Mesothelial cell of epicardium (in vitro differentiated cells): ENCODE results near the gene KRT6C. TPM values are rescaled to one million over a fixed set of nuclear protein-coding genes. Genes with fewer than 3 reads are reported as not detected.

Experiments used
- DNase-seq, 2 experiments: peaks; one replicate each; pipeline ENCODE4 v3.0.0; 2021; ENCODE audit warnings: low spot score in 2 of 2; ENCODE audit not compliant: unreplicated experiment in 2 of 2
- H3K27ac Mint-ChIP-seq: 2 replicates; pipeline ENCODE4 v1.8.0; 2021; ENCODE audit warnings: mixed read lengths
- H3K27me3 Mint-ChIP-seq: 2 replicates; pipeline ENCODE4 v1.8.0; 2021; ENCODE audit warnings: low read depth, mixed read lengths
- H3K36me3 Mint-ChIP-seq: 2 replicates; pipeline ENCODE4 v1.8.0; 2021; ENCODE audit warnings: mixed read lengths
- H3K4me1 Mint-ChIP-seq: 2 replicates; pipeline ENCODE4 v1.8.0; 2021; ENCODE audit warnings: mixed read lengths
- H3K4me3 Mint-ChIP-seq: 2 replicates; pipeline ENCODE4 v1.8.0; 2021; ENCODE audit warnings: mild to moderate bottlenecking, moderate library complexity, mixed read lengths
- H3K9me3 Mint-ChIP-seq: 2 replicates; pipeline ENCODE4 v1.8.0; 2021; ENCODE audit warnings: mixed read lengths
- total RNA-seq: library from RNA; stranded (reverse); gene quantifications from 3 replicates; pipeline ENCODE4 v1.2.1, GENCODE V29; 2021
- TF ChIP-seq, protein P1 (sequence below): fragments of 200-600 bp; sonication (generic); IDR thresholded peaks from one replicate; pipeline ENCODE4 v1.5.0; 2021; ENCODE audit warnings: antibody characterized with exemption; ENCODE audit not compliant: unreplicated experiment

The KRT6C gene
- total RNA-seq, 1 donor from 2014 or later: not detected

DNA sequence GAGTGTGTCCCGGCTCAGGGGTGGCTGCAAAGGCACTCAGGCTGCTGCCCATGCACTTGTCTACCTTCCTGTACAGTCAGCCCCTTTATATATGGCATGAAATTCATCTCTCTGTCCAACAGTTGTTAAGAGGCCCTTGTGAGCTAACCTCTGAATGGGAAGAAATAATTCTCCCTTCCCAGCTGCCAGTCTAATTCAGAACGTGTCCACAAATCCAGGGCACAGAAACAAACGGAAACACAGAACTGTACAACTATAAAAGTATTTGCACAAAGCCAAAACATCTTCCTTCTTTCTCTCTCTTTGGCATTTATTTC lies 45.7 kb upstream of the KRT6C start:
- Mint-ChIP-seq H3K4me3 (no peak overlapping the region), H3K36me3 (no peaks in the 10 kb centered on the region), H3K27ac (no peak overlapping the region), H3K27me3 (peaks cover 17% of the 10 kb centered on the region), H3K4me1 (peaks cover 22% of the 10 kb centered on the region), H3K9me3 (no peaks in the 10 kb centered on the region)
- TF ChIP-seq, protein P1, sequence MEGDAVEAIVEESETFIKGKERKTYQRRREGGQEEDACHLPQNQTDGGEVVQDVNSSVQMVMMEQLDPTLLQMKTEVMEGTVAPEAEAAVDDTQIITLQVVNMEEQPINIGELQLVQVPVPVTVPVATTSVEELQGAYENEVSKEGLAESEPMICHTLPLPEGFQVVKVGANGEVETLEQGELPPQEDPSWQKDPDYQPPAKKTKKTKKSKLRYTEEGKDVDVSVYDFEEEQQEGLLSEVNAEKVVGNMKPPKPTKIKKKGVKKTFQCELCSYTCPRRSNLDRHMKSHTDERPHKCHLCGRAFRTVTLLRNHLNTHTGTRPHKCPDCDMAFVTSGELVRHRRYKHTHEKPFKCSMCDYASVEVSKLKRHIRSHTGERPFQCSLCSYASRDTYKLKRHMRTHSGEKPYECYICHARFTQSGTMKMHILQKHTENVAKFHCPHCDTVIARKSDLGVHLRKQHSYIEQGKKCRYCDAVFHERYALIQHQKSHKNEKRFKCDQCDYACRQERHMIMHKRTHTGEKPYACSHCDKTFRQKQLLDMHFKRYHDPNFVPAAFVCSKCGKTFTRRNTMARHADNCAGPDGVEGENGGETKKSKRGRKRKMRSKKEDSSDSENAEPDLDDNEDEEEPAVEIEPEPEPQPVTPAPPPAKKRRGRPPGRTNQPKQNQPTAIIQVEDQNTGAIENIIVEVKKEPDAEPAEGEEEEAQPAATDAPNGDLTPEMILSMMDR: no peak
- no peak for DNase-seq

DNA sequence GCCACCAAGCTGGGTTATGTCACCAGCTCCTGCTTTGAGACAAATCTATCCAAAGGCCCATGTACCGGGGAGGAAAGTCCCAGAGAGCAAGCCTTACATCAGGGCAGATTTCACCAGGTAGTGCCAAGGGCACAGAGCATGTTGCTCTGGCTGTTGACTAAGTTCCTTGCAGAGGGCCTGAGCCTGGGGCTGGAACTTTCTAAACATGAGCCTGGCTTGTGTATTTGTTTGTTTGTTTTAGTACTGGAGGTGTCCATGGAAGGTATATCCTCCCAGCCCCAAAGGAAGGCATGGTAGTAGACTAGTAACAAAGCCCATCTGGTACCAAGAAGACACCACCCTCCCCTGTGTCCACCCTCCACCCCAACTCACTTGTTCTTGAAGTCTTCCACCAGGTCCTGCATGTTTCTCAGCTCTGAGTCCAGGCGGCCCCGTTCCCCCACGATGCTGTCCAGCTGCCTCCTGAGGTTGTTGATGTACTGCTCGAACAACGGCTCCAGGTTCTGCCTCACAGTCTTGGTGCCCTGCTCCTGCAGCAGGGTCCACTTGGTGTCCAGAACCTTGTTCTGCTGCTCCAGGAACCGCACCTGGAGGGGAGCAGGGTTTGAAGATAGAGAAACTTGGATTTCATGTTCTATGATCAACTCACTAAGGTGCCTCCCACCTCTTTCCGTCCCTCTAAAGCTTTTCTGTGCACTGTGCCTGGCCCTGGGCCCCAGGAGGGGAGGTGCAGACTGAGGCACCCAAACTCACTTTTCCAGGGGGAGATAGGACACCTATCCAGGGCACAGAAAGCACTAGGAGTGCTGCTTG lies 45.2 kb upstream of the KRT6C start:
- no peak overlapping the region for H3K4me3 Mint-ChIP-seq
- DNase-seq: no peak

DNA sequence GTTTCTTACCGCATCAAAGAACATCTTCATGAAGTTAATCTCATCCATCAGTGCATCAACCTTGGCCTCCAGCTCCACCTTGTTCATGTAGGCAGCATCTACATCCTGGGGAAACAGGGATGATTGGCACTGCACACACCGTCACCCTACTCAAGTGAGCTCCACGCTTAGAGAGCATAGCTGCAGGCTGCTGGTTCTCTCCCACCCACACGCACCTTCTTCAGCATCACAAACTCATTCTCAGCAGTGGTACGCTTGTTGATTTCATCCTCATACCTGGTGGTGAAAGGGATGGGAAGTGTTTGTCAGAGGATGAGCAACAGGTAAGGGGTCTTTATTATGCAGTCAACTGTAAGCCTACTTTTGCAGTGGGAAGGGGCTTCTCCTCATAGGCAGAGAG lies 44.3 kb upstream of the KRT6C start:
- no peaks in the 10 kb centered on the region for H3K36me3 Mint-ChIP-seq
- no peak overlapping the region for H3K4me3 Mint-ChIP-seq
- no peaks in the 10 kb centered on the region for H3K9me3 Mint-ChIP-seq
- peaks cover 16% of the 10 kb centered on the region for H3K4me1 Mint-ChIP-seq
- no peak overlapping the region for H3K27ac Mint-ChIP-seq
- TF ChIP-seq, protein P1: no peak
- H3K27me3 Mint-ChIP-seq: peaks cover 29% of the 10 kb centered on the region
- DNase-seq: no peak

More for the DNA sequence above, 45.2 kb upstream of the KRT6C start:
- TF ChIP-seq, protein P1: no peak
- no peaks in the 10 kb centered on the region for H3K9me3 Mint-ChIP-seq
- peaks cover 18% of the 10 kb centered on the region for H3K4me1 Mint-ChIP-seq
- peaks cover 22% of the 10 kb centered on the region for H3K27me3 Mint-ChIP-seq
- no peak overlapping the region for H3K27ac Mint-ChIP-seq
- no peaks in the 10 kb centered on the region for H3K36me3 Mint-ChIP-seq

DNA sequence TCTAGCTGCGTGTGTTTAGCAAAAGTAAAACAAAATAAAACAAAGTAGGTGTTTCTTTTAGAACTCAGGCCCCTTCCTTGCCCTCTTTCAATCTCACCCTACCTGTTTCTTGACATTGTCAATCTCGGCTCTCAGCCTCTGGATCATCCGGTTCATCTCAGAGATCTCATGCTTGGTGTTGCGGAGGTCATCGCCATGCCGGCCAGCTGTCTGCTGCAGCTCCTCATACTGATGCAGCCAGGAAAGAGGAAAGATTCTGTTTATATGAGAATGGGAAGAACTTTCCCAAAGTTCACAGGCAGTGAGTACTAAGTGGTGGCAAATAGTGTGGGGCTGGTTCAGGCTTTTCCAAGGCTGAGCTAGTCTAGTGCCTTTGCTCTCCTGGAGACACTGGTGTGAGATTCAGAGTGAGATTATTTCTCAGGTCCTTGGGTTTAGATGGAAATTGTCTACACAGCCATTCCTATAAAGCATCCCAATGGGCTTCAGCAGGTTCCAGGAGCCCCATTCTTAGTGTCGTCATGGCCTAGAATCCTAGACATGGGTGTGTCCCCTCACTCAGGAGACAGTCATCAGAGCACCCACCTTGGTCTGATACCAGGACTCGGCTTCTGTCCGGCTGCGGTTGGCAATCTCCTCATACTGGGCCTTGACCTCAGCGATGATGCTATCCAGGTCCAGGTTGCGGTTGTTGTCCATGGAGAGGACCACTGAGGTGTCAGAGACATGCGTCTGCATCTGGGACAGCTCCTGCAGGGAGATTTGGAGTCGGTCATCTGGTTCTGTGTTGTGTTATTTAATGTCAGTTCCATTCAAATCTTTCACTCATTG lies 43.6 kb upstream of the KRT6C start:
- Mint-ChIP-seq H3K36me3 (no peaks in the 10 kb centered on the region), H3K9me3 (no peaks in the 10 kb centered on the region), H3K4me1 (peaks cover 9% of the 10 kb centered on the region), H3K27me3 (peaks cover 32% of the 10 kb centered on the region), H3K27ac (no peak overlapping the region), H3K4me3 (no peak overlapping the region)
- TF ChIP-seq, protein P1: no peak
- no peak for DNase-seq

DNA sequence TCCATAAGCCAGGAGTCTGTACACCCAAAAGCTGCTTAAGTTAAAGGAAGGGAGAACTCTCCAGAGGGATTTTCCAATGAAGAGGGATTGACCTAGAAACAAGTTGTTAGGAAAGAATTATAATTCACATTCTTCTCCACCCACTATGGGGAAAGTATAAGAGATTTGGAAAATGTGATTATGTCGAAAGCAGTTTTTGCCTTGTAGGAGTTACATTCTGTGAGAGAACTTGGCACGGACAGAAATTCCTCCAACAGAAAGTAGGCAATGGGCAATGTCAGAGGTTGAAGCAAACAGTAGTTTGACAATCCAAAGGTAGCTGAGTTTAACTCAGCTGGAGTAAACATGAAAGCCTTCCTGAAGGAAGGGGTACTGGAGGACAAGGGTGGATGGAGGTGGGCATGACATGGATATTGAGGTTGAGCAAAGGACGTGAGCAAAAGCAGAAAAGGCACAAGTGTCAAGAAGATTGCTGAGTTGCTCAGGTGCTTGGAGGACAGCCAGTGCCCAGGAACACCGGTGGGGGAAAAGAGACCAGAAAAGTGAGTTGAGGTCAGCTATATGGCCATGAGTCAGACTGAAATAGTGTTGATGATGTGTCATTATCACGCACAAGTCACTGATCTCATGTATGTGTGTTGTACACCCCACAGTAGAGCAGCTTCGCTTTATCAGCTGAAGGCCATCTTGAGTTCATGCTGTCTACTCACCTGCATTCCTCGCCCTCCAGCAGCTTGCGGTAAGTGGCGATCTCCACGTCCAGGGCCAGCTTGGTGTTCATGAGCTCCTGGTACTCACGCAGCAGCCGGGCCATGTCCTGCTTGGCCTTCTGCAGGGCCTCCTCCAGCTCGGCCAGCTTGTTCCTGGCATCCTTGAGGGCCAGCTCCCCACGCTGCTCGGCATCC lies 42.6 kb upstream of the KRT6C start:
- TF ChIP-seq, protein P1: no peak
- no peak overlapping the region for H3K4me3 Mint-ChIP-seq
- peaks cover 32% of the 10 kb centered on the region for H3K27me3 Mint-ChIP-seq
- no peaks in the 10 kb centered on the region for H3K4me1 Mint-ChIP-seq
- H3K27ac Mint-ChIP-seq: no peak overlapping the region
- H3K36me3 Mint-ChIP-seq: no peaks in the 10 kb centered on the region
- DNase-seq: no peak
- peaks cover 3% of the 10 kb centered on the region for H3K9me3 Mint-ChIP-seq
